ENCODE data around the gene GALE.

DNA sequence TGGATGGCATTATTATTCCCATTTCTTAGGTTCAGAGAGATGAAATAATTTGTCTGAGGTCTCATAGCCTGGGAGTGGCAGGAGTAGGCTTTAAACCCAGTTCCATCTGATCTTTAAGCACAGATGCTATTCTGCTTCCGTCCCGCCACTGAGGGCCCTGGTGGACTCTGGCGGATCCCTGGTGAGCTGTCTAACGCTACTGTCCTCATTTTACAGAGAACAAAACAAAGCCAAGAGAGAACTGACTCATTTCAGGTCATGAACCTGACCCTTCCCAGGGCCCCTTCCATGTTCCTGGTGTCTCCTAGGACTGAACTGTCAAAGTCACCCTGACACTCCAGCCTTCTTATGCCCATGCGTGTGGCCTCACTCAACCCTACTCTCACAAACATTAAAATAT, 3.1 kb upstream of the GALE start:
- TF ChIP-seq, protein P1, sequence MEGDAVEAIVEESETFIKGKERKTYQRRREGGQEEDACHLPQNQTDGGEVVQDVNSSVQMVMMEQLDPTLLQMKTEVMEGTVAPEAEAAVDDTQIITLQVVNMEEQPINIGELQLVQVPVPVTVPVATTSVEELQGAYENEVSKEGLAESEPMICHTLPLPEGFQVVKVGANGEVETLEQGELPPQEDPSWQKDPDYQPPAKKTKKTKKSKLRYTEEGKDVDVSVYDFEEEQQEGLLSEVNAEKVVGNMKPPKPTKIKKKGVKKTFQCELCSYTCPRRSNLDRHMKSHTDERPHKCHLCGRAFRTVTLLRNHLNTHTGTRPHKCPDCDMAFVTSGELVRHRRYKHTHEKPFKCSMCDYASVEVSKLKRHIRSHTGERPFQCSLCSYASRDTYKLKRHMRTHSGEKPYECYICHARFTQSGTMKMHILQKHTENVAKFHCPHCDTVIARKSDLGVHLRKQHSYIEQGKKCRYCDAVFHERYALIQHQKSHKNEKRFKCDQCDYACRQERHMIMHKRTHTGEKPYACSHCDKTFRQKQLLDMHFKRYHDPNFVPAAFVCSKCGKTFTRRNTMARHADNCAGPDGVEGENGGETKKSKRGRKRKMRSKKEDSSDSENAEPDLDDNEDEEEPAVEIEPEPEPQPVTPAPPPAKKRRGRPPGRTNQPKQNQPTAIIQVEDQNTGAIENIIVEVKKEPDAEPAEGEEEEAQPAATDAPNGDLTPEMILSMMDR (IDR thresholded peaks at IDR 0.05 in 4 of 5, conservative IDR thresholded peaks at IDR 0.05 in 1 of 5): no peak
- no peak for TF ChIP-seq POLR2A (IDR thresholded peaks at IDR 0.05)
